Fibroblast of mammary gland (primary cell): ENCODE data around the gene EHMT1.

Source experiments
- DNase-seq: peaks from one replicate; pipeline ENCODE4 v3.0.0-alpha.2; 2010; ENCODE audit warnings: low read depth
- H3K4me3 ChIP-seq: 2 replicates; pipeline ENCODE4 v1.5.1; 2011; ENCODE audit warnings: low read depth, mild to moderate bottlenecking, low read length, moderate library complexity; ENCODE audit not compliant: control insufficient read depth
- TF ChIP-seq, protein P1 (sequence below): conservative IDR thresholded peaks from 2 replicates; pipeline ENCODE4 v1.5.1; 2011; ENCODE audit warnings: low read depth, low read length, inconsistent platforms; ENCODE audit not compliant: control insufficient read depth, insufficient read depth

The EHMT1 gene

DNA sequence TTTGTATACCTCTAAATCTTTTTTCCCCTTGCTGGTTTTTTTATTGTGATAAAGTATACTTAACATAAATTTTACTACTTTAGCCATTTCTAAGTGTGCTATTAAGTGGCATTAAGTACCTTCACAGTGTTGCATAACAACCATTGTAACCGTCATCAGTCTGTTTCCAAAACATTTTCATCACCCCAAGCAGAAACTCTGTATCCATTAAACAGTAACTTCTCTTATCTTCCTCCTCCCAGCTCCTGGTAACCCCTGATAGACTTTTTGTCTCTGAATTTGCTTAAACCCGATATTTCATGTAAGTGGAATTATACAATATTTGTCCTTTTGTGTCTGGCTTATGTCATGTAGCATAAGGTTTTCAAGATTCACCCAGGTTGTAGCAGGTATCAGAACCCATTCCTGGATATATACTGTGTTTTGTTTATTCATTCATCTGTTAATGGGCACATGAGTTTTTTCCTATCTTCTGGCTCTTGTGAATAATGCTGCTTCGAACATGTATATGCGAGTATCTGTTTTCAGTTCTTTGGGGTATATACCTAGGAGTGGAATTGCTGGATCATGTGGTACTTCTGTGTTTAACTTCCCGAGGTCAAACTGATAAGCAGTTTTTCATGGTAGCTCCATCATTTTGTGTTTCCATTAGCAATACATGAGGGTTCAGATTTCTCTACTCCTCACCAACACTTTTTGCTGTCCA is 66.4 kb downstream of the EHMT1 start:
- DNase-seq, result peak; percentile 25
- H3K4me3 ChIP-seq, result no peak overlapping the region
- TF ChIP-seq, protein P1, sequence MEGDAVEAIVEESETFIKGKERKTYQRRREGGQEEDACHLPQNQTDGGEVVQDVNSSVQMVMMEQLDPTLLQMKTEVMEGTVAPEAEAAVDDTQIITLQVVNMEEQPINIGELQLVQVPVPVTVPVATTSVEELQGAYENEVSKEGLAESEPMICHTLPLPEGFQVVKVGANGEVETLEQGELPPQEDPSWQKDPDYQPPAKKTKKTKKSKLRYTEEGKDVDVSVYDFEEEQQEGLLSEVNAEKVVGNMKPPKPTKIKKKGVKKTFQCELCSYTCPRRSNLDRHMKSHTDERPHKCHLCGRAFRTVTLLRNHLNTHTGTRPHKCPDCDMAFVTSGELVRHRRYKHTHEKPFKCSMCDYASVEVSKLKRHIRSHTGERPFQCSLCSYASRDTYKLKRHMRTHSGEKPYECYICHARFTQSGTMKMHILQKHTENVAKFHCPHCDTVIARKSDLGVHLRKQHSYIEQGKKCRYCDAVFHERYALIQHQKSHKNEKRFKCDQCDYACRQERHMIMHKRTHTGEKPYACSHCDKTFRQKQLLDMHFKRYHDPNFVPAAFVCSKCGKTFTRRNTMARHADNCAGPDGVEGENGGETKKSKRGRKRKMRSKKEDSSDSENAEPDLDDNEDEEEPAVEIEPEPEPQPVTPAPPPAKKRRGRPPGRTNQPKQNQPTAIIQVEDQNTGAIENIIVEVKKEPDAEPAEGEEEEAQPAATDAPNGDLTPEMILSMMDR, result no peak

DNA sequence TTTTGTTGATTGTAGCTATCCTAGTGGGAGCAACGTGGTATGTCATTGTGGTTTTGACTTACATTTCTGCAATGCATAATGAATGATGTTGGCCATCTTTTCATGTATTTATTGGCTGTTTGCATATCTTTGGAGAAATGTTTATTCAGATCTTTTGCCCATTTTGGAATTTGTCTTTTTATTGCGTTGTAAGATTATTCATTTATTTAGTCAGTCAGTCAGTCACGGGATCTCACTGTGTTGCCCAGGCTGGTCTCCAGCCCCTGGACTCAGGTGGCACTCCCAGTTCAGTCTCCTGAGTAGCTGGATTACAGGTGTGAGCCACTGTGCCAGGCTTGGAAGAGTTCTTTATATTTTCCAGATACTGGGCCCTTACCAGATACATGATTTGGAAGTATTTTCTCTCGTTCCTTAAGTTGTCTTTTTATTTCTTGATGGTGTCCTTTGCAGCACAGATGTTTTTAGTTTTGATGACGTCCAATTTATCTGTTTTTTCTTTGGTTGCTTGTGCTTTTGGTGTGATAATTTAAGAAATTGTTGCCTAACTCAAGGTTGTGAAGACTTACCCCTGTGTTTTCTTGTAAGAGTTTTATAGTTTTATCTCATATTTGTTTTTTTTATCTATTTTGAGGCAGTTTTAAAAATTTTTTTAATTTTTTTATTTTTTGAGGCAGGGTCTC is 67.1 kb downstream of the EHMT1 start:
- TF ChIP-seq, protein P1, result peak; percentile 3
- H3K4me3 ChIP-seq, result no peak overlapping the region
- DNase-seq, result peak; percentile 82

DNA sequence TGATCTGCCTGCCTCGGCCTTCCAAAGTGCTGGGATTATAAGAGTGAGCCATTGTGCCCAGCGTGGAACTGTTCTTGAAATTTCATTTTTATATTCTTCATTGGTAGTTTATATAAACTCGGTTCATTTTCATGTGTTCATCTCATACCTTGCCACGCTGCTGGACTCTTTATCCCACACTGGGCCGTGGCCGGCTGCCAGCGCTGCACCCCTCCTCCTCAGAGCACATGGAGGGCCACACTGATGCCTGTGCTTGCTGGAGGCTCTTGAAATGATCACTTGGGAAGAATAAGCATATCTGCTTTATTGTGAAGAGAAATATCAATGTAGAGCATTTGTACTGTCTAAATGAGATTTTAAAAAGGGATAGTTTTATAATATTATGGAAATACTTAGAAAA is 69.5 kb downstream of the EHMT1 start:
- DNase-seq, result no peak
- TF ChIP-seq, protein P1, result no peak
- no peak overlapping the region for H3K4me3 ChIP-seq

DNA sequence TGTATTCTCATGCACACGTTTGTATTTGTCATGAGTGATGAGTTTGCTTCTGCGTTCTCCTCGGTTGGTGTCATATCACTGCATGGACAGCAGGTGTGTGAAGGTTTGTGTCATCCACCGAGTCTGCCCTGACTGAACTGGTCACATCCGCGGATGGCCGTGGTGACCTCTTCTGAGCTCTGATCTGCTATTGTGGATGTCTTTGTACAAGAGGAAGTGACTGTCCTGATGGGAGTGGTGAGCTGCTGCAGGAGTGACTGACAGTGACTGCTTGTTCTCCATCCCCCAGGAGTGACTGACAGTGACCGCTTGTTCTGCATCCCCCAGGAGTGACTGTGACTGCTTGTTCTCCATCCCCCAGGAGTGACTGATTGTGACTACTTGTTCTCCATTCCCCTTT is 69.9 kb downstream of the EHMT1 start:
- DNase-seq, result no peak
- TF ChIP-seq, protein P1, result no peak
- H3K4me3 ChIP-seq, result no peak overlapping the region

DNA sequence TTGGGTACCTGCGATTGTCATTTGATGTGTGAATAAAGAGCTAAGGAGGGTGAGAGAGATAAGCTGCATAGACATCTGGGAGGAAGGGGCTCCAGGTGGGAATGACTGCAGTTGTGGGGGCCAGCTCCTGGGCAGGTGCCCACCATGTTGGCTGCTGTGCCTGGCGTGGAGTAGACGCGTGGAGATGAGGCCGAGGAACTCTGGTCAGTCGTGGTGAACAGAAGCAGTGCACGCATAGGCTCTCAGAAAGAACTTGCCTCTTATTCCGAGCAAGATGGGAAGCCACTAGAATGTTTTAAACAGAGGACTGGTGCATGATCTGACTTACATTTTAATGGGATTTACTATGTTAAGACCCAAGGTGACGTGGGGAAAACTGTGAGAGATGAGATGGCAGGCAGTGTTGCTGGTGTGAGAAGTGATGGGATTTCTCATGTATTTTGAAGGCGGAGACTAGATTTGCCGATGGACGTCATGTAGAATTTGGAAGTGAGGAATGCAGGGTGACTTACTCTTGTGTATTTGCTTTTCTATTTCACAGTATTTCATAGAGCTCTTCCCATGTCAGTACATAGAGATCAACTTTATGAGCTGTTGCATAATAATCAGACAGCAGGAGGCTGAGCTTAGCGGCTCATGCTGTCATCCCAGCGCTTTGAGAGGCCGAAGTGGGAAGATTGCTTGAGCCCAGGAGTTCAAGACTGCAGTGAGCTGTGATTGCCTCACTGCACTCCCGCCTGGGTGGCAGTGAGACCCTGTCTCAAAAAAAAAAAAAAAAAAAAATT is 71.1 kb downstream of the EHMT1 start:
- TF ChIP-seq, protein P1, result no peak
- DNase-seq, result peak; percentile 80

DNA sequence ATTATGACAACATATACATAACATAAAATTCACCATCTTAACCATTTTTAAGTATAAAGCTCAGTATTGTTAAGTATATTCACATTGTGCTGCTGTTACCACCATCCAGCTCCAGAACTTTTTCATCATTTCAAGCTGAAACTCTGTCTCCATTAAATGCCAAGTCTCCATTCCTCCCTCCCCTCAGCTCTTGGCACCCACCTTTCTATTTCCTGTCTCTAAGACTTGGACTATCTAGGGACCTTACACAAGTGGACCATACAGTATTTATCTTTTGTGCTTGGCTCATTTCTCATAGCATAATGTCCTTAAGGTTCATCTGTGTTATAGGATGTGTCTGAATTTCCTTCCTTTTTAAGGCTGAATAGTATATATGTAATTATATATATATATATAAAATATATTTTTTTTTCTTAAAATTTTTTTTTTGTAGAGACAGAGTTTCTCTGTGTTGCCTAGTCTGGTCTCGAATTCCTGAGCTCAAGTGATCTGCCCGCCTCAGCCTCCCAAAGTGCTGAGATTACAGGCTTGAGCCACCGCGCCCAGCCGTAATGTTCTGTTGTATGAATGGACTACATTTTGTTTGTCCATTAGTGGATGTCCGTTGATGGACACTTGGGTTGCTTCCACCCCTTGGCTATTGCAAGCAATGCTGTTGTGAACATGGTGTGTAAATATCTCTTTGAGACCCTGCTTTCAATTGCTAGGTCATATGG is 72.3 kb downstream of the EHMT1 start:
- no peak for DNase-seq
- no peak overlapping the region for H3K4me3 ChIP-seq
- TF ChIP-seq, protein P1, result no peak

More for the DNA sequence above, 71.1 kb downstream of the EHMT1 start:
- no peak overlapping the region for H3K4me3 ChIP-seq
